ENCODE data around the gene MICALL1.
"Not testable (repeated sequence)": the region's sequence is repeated elsewhere in the genome, so short reads cannot be mapped to it uniquely, and the experiment has no call there.

The MICALL1 gene

GRCh38 chr22:37951305-37951704, 45.2 kb downstream of the MICALL1 start:
- in situ Hi-C loops (cut with MboI; ENCODE audit: low pct_unique_long_range_greater_than_20kb, low sequenced_read_pairs): no loop called here
- DNase-seq: peak; percentile 9

GRCh38 chr22:37952629-37953028, 46.5 kb downstream of the MICALL1 start:
- DNase-seq; in situ Hi-C loops (cut with MboI; ENCODE audit: low pct_unique_long_range_greater_than_20kb, low sequenced_read_pairs): not testable (repeated sequence)

- in situ Hi-C loops (cut with MboI; ENCODE audit: low pct_unique_long_range_greater_than_20kb, low sequenced_read_pairs): no loop called here
- no peak for DNase-seq
Observed at GRCh38 chr22:37953062-37953436, 47.0 kb downstream of the MICALL1 start.

- in situ Hi-C loops (cut with MboI; ENCODE audit: low pct_unique_long_range_greater_than_20kb, low sequenced_read_pairs): no loop called here
- DNase-seq: peak; percentile 94
Observed at GRCh38 chr22:37953437-37954179, 47.5 kb downstream of the MICALL1 start, which contains the start of the genes C22orf23 and POLR2F. Gene C22orf23, minus strand, starts transcription at chr22:37953601. Its CDS starts 452 bp downstream, at chr22:37953149. Gene POLR2F, plus strand, starts transcription at chr22:37953699. Its CDS starts 89 bp downstream, at chr22:37953788.

- no peak for DNase-seq
- in situ Hi-C loops (cut with MboI; ENCODE audit: low pct_unique_long_range_greater_than_20kb, low sequenced_read_pairs): no loop called here
Observed at GRCh38 chr22:37954686-37955085, 48.6 kb downstream of the MICALL1 start.

GRCh38 chr22:37955825-37956397, 49.8 kb downstream of the MICALL1 start:
- in situ Hi-C loops (cut with MboI; ENCODE audit: low pct_unique_long_range_greater_than_20kb, low sequenced_read_pairs): not testable (repeated sequence)

GRCh38 chr22:37957232-37957631, 51.1 kb downstream of the MICALL1 start:
- in situ Hi-C loops (cut with MboI; ENCODE audit: low pct_unique_long_range_greater_than_20kb, low sequenced_read_pairs): no loop called here

More at GRCh38 chr22:37955825-37956397, 49.8 kb downstream of the MICALL1 start:
- not testable (repeated sequence) for DNase-seq

GRCh38 chr22:37959231-37959825, 53.2 kb downstream of the MICALL1 start:
- DNase-seq: no peak
- in situ Hi-C loops (cut with MboI; ENCODE audit: low pct_unique_long_range_greater_than_20kb, low sequenced_read_pairs): no loop called here

More at GRCh38 chr22:37957232-37957631, 51.1 kb downstream of the MICALL1 start:
- no peak for DNase-seq

- in situ Hi-C loops (cut with MboI; ENCODE audit: low pct_unique_long_range_greater_than_20kb, low sequenced_read_pairs): no loop called here
- no peak for DNase-seq
Observed at GRCh38 chr22:37961062-37961461, 55.0 kb downstream of the MICALL1 start.

GRCh38 chr22:37965940-37966664, 60.0 kb downstream of the MICALL1 start:
- in situ Hi-C loops (cut with MboI; ENCODE audit: low pct_unique_long_range_greater_than_20kb, low sequenced_read_pairs): no loop called here

GRCh38 chr22:37967147-37967546, 61.0 kb downstream of the MICALL1 start:
- DNase-seq: no peak
- in situ Hi-C loops (cut with MboI; ENCODE audit: low pct_unique_long_range_greater_than_20kb, low sequenced_read_pairs): no loop called here

More at GRCh38 chr22:37965940-37966664, 60.0 kb downstream of the MICALL1 start:
- DNase-seq: no peak

- DNase-seq: no peak
- in situ Hi-C loops (cut with MboI; ENCODE audit: low pct_unique_long_range_greater_than_20kb, low sequenced_read_pairs): no loop called here
Observed at GRCh38 chr22:37967637-37968451, 61.7 kb downstream of the MICALL1 start.

- DNase-seq: no peak
- in situ Hi-C loops (cut with MboI; ENCODE audit: low pct_unique_long_range_greater_than_20kb, low sequenced_read_pairs): no loop called here
Observed at GRCh38 chr22:37968452-37969251, 62.6 kb downstream of the MICALL1 start.

GRCh38 chr22:37970864-37971263, 64.8 kb downstream of the MICALL1 start:
- in situ Hi-C loops (cut with MboI; ENCODE audit: low pct_unique_long_range_greater_than_20kb, low sequenced_read_pairs): no loop called here

GRCh38 chr22:37971475-37972434, 65.7 kb downstream of the MICALL1 start:
- in situ Hi-C loops (cut with MboI; ENCODE audit: low pct_unique_long_range_greater_than_20kb, low sequenced_read_pairs): no loop called here
- no peak for DNase-seq

More at GRCh38 chr22:37970864-37971263, 64.8 kb downstream of the MICALL1 start:
- no peak for DNase-seq

- no peak for DNase-seq
- in situ Hi-C loops (cut with MboI; ENCODE audit: low pct_unique_long_range_greater_than_20kb, low sequenced_read_pairs): no loop called here
Observed at GRCh38 chr22:37972527-37972926, 66.4 kb downstream of the MICALL1 start.

Measured in KBM-7 (cell line).